Esophagus mucosa (tissue), 1 donor: ENCODE results near the gene LTBP1. TPM values are rescaled to one million over a fixed set of nuclear protein-coding genes. Genes with fewer than 3 reads are reported as not detected.
"Not testable (repeated sequence)": the region's sequence is repeated elsewhere in the genome, so short reads cannot be mapped to it uniquely, and the experiment has no call there.

Experiments used
- ATAC-seq: fragments of 200-7000 bp; cut with Tn5 transposase; one replicate; pipeline ENCODE4 v1.9.1; 2020
- total RNA-seq: library from RNA; stranded (reverse); gene quantifications from one replicate; pipeline ENCODE4 v1.2.4, GENCODE V29; 2023
- donor health status: DM: yes; HTN: yes; CAD: no.

Gene LTBP1
- total RNA-seq, 1 donor from 2014 or later = 33.8 TPM

- ATAC-seq = no peak
Observed at GRCh38 chr2:32962690-32963089, 15.9 kb downstream of the LTBP1 start.

GRCh38 chr2:32963941-32964340 lies 17.2 kb downstream of the LTBP1 start:
- ATAC-seq = no peak

GRCh38 chr2:32965523-32966171 lies 18.9 kb downstream of the LTBP1 start:
- ATAC-seq = no peak

GRCh38 chr2:32969444-32970162 lies 22.9 kb downstream of the LTBP1 start:
- ATAC-seq = no peak

- ATAC-seq = not testable (repeated sequence)
Observed at GRCh38 chr2:32973772-32974171, 27.0 kb downstream of the LTBP1 start.

- ATAC-seq = peak; percentile 84
Observed at GRCh38 chr2:32976409-32977063, 29.8 kb downstream of the LTBP1 start.

GRCh38 chr2:32977228-32977758 lies 30.5 kb downstream of the LTBP1 start:
- peak; percentile 99 for ATAC-seq

- no peak for ATAC-seq
Observed at GRCh38 chr2:32981612-32982011, 34.9 kb downstream of the LTBP1 start.

GRCh38 chr2:32983193-32983924 lies 36.6 kb downstream of the LTBP1 start:
- not testable (repeated sequence) for ATAC-seq

GRCh38 chr2:32986480-32986879 lies 39.7 kb downstream of the LTBP1 start:
- ATAC-seq = no peak

- no peak for ATAC-seq
Observed at GRCh38 chr2:32988525-32988924, 41.8 kb downstream of the LTBP1 start.

GRCh38 chr2:32990556-32990955 lies 43.8 kb downstream of the LTBP1 start:
- no peak for ATAC-seq

- ATAC-seq = no peak
Observed at GRCh38 chr2:32991091-32991845, 44.5 kb downstream of the LTBP1 start.

- no peak for ATAC-seq
Observed at GRCh38 chr2:32993005-32993539, 46.3 kb downstream of the LTBP1 start.

GRCh38 chr2:32997705-32998104 lies 51.0 kb downstream of the LTBP1 start:
- no peak for ATAC-seq

- no peak for ATAC-seq
Observed at GRCh38 chr2:33000986-33001385, 54.2 kb downstream of the LTBP1 start.

- no peak for ATAC-seq
Observed at GRCh38 chr2:33001823-33002222, 55.1 kb downstream of the LTBP1 start.

GRCh38 chr2:33002863-33003262 lies 56.1 kb downstream of the LTBP1 start:
- ATAC-seq = no peak

- no peak for ATAC-seq
Observed at GRCh38 chr2:33005057-33005456, 58.3 kb downstream of the LTBP1 start.

GRCh38 chr2:33008716-33009115 lies 62.0 kb downstream of the LTBP1 start:
- no peak for ATAC-seq

GRCh38 chr2:33009249-33009648 lies 62.5 kb downstream of the LTBP1 start:
- ATAC-seq = no peak

GRCh38 chr2:33011373-33011772 lies 64.6 kb downstream of the LTBP1 start:
- no peak for ATAC-seq
